GM18519 (cell line): ENCODE data around the gene CRACR2A.

Experiments
- ATAC-seq: cut with Tn5 transposase; IDR thresholded peaks from one replicate; pipeline ENCODE4 v1.9.1; 2021; ENCODE audit warnings: mild to moderate bottlenecking, moderate library complexity; ENCODE audit not compliant: unreplicated experiment, low FRiP score

CRACR2A gene

DNA sequence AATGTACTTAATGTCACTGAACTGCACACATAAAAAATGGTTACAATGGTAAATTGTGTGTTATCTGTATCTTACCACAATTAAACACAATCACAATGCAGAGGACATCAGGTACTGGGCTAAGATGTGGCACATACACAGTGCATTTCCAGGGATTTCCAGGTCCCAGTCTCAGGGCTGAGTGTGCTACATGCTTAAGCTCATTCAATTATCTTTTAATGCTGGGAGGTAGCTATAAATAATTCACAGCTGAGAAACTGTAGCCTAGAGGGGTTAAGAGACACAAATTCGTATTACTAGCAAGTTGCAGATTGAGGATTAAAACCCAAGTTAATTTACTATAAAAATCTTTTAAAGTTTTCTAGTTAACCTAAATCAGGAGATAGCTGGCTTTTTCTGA is 67.1 kb downstream of the CRACR2A start:
- no peak for ATAC-seq

DNA sequence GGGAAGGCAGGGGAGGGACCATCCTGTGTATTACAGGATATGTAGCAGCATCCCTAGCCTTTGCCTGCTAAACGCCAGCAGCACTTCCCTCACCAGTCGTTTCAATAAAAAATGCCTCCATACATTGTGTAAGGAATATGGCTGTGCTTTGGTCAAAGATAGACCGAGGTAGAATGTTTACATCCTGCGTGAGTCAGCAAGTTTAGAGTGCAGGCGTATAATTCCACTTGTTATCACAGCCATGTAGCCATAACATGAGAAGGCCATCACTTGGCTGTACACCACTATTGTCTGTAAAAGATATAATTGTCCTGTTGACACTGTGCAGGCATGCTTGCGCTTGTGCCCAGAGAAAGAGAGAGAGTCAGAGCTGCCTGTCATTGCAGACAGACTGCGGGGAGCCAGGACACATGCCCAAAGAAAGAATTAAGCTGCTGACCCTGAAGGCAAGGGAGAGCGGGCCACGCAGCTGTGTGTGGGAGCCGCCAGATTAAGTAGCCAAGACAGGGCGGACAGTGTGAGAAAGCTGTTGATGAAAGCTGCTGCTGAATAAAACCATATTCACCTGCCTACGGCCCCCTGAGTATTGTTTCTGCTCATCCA is 68.4 kb downstream of the CRACR2A start:
- no peak for ATAC-seq

DNA sequence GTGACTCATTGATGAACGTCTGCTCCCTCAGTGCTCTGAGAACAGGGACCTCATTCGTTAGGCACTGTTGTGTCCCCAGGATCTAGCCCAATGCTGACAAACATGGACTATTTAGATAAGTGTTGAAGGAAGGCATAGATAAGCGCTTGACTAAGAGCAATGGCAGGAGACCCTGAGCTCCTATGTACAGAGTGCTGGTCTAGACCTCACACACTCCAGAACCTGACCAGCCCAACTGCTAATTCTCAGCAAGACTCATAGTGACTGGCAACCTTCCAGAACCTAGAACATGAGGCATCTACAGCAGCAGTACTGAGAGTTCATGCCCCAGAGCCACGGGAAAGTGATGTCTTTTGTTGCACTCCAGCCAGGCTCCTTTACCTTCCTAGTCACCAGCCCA is 69.2 kb downstream of the CRACR2A start:
- no peak for ATAC-seq

DNA sequence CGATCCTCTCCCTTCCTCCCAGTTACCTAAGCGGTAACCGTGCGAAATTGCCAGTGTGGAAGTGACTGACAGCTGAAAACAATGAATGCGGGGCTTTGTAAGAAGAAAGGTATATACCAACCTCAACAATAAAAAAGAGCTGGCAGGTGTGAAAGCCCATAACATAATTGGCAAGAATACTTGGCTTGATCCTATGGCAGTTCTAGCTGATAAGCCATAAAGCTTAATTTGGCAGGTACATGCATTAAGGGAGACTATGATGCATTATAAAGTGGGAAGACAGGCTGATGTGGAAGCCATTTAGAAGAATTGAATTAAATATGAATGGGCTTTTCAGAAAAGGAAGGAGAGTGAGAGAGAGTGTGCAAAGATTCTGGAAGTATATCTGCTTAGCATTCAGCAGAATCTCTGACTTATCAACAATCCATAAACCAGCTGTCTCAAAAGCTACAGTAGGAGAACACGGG is 71.3 kb downstream of the CRACR2A start:
- ATAC-seq: no peak

DNA sequence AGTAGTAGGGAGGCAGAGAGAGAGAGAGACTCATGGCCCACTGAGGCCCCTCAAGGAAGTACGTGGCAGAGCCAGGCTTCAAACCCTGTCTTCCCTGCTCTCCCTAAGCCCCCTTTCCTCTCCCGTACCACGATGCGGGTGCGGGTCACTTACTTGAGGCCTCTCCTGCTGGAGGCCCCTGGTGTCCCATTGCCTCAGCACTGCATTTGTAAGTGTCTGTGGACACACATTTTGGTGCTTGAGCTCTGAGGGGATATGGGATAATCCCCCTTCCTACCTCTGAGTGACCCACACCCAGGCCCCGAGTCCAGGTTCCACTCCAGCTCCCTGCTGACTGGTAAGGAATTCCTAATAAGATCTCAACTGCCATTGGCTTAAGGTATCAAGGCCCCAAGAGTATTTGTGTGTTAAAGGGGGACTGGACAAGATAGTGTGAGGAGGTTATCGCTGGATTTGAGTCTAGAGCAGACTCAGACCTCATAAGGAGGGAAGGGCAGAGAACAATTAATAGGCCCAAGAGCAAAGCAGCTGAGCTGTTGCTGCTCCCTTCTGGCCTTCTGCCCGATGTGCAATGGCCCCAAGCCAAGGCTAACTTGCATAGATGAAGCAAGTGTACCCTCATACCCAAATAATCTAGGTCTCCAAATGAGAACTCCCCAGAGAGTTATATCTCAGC is 71.9 kb downstream of the CRACR2A start:
- no peak for ATAC-seq

DNA sequence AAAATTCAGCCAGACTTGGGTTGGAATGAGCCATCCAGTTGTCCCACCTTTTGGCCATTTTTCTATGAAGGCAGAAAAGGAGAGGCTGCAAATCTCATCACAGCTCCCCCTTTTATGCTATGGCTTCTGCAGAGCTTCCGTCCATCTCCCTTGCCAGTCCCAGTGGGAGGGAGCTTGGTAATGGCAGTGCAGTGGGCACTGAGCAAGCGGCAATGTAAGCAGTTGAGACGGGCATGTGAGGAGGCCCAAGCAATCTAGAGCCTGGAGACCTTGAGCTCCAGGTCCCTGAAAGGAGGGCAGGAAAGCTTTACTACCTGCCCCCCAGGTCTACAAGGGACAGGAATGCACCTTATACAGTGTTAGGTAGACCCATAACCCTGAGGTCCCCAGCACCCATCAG is 73.1 kb downstream of the CRACR2A start:
- ATAC-seq: no peak

DNA sequence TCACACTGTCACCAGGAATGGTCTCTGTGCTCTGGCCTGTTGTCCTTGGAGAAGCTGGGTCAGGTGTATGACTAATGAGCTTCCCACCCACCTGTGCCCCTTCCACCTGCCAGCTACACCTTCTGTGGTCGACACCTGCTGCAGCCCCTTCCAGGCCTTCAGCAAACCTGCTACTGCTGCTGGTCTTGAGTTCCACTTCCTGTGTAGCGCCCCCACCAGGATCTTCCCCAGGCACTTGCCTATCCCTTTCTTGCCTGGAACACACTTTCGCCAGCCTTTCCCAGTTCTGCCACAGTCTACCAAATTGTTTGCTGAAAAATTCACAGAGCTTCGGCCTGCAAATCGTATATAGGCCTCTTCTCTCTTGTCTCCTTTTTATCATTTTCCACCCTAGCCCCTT is 75.3 kb downstream of the CRACR2A start:
- no peak for ATAC-seq

DNA sequence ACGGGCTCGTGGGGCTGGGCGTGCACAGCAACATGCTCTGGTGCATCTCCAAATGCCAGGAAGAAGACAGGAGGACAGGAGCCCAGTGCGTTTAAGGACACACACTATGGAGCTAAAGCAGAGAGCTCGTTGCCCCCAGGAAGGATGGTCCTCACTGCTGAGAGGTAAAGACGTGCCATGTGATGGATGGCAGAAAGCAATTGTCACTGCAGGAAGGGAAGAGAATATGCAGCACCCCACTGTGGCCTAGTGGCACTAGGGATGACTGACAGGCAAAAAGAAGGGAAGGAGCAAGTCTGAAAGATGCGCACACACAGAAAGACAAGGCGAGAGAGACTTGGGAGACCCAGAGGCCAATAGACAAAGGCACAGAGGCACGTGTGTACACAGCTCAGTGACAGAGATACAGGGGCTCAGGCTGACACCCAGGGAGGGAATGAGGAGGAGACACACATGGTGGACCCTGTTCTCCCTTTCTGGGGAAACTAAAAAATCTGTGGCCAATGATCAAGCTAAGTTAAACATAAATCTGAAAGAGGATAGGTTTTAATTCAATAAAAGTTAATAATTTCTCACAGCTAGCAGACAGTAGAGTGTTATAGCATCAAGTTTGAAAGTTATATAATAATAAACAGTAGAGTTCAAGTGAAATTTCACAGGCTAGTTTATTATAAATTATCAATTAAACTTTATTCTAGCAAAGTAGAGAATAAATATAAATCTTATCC is 78.8 kb downstream of the CRACR2A start:
- no peak for ATAC-seq

DNA sequence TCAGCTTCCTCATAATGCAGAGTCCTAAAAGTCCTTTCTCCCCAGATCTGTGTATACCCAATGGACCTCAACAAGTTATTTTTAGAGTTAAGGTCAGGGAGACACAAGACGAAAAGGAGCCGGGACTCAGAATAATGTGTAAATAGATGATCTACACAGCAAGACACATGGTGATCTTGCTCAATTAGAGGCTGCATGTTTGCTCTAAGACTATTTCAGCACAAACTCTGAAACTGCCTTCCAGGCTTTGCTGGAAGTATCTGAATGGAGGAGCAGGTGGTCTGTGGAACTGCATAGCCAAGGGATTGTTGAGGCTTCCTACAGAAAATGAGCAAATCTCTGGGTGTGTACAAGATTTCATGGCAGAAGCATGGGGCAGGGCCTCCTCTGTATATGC is 80.8 kb downstream of the CRACR2A start:
- no peak for ATAC-seq

DNA sequence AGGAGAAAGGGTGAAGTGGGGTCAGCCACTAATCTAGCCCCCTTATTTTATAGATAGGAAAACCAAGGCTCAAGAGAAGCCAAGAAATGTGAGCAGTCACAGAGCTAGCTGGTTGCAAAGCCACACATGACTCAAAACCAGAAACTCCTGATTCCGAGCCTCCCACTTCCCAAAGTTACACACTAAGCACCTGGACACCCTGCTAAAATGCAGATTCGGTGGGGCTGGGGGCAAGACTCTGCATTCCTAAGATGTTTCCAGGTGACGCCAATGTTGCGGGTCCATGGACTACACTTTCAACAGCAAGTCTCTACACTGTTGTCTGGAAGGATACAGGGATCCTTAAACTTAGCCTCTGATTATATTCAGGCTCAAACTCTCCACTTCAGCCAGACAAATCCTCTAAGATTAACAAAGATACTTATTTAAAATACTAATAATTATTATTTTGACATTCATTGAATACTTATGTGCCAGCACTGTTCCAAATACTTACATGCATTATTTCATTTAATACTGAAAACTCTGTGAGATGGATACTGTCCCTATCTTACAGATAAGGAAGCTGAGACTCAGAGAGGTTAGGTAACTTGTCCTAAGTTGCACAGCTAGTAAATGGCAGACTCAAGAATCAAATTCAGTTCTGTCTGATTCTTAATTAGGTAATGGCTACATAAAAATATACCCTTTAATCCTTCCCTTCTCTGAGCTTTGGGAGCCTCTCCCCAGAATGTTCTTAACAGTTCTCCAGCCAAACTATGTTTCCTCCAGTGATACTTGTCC is 81.4 kb downstream of the CRACR2A start:
- ATAC-seq: no peak

DNA sequence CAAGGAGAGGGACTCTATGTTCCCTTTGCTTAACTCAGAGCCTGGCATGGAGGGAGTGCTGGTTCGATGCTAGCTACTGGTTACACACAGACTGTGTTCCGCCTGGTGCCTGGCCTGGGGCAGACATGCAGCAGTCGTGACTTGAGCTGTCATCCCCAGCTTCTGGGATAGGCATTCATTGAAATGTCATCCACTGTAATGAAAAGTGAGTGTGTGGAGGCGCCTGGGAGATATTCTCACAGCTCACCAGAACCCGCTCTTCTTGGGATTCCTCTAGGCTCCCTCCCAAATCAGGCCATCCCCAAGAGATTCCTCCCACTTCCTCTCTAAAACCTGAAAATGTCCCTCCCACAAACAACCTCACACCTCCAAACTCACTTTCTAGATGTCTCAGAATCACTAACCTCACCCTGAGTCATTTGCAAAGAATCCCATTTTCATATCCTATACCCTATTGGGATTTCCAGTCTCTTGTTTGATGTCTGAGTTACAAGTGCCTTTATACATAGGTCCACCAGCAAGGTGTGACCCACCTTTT is 82.8 kb downstream of the CRACR2A start:
- no peak for ATAC-seq

DNA sequence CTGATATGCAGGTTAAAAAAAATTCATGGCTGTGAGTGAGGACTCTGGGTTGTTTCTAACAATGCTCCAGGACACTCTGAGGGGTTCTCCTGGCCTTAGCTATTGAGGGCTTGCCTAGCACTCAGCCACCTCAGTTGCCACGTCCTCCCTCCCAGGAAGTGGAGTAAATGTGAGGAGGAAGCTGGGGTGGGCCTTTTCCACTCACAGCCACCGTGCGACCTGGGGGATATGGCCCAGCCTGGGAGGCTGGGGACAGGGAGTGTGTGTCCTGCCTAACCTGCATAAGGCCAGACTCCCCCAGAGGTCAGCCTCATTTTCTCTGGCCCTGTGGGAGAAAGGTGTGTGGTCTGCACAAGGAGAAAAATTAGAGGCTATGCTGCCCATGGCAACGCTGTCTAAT is 83.3 kb downstream of the CRACR2A start:
- ATAC-seq: no peak

DNA sequence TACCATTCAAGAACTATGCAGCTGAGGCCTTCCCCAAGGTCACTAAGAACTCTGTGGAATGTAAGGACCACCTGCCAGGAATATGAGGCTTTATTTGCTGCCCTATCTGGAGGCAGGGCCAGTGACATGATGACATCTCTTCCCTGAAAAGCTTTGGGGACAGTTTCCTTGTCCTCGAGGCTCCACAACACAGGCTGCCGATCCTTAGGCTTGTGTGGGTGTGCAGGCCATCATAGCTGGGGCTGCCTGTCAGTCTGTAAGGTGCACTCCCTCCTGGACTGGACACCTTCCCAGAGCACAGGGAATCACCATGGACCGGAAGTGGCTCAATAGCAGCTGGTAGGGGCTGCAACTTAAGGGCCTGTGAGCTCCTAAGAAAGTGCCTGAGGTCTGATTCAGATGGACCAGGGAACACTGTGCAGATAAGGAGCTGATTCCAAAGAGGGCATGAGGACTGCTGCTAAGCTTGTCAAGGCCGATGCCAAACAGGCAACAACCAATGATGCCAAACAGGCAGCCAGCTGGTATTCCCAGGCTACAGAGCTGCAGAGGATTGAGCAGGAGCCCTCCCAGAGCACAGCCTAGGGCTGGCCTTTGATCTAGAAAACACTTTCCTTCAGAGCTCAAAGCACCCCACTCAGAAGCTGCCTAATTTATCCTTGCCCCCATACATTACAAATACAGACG is 84.3 kb downstream of the CRACR2A start:
- no peak for ATAC-seq

DNA sequence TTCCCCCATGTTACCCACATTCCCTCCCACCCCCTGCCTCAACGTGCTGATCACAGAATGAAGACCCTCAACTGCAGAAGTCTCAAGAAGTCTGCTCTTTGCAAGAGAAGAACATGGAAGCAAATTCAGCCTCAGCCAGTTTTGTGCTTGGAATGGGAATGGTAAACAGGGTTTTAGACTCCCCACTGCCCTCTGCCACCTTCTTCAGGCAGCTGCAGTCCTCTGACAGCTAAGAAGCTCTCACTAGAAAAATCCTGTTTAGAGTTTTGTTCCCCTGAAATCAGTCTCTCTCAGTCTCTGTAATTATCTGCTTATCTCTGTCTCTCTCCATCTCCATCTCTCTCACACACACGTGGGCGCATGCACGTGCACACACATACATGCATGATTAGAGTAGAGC is 85.4 kb downstream of the CRACR2A start:
- no peak for ATAC-seq

DNA sequence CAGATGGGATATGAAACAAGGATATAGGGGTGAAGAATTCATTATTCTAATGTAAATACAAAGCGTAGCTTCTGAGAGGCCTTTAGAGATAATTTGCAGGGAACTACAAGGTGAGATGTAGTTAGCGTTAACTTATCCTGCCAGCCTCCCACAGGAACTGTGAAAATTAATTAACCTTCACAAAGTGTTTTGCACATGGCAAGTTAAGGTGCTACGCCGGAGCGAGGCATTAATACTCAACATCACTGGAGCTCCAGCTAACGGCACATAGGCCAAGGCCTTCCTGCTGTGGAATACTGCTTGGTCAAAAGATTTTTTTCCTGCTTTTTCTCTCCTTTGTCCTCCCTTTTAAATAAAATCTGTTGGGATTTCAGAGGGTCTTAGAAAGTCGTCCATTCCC is 86.5 kb downstream of the CRACR2A start:
- no peak for ATAC-seq

DNA sequence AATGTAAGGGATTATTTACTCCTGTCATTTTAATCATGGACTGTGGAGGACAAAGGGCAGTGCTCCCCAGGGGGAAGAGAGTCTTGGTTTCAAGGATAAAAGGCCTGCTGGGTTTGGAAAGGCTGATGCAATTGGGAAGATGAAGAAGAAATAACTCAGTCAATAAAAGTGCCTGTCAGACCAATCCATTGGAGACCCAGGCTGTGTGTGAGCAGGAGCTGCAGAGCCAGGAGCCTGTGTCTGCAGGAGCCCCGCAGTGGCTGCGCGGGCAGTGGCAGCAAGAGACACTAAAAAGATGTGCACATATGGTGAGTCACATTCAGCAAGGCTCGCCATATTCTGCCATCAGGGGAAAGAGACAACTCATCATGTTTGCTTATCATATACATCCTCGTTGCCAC is 90.4 kb downstream of the CRACR2A start:
- no peak for ATAC-seq

DNA sequence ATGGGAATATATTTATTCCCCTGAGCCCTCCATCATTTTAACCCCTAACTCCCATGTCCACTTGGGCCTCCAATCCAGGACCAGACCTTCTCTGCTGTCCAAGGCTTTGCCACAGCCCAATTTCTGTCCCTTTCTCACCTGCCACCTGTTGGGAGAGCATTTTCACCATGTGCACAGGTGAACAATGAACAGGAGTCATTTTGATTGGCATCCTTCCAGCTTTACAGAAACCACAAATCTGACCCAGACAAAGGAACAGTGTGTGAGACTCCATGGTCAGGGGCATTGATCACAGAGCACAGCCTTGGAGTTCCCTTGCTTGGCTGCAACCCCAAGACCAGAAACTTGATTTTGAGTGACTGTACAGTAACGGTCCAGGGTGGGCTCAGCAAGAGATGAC is 91.9 kb downstream of the CRACR2A start:
- ATAC-seq: no peak

DNA sequence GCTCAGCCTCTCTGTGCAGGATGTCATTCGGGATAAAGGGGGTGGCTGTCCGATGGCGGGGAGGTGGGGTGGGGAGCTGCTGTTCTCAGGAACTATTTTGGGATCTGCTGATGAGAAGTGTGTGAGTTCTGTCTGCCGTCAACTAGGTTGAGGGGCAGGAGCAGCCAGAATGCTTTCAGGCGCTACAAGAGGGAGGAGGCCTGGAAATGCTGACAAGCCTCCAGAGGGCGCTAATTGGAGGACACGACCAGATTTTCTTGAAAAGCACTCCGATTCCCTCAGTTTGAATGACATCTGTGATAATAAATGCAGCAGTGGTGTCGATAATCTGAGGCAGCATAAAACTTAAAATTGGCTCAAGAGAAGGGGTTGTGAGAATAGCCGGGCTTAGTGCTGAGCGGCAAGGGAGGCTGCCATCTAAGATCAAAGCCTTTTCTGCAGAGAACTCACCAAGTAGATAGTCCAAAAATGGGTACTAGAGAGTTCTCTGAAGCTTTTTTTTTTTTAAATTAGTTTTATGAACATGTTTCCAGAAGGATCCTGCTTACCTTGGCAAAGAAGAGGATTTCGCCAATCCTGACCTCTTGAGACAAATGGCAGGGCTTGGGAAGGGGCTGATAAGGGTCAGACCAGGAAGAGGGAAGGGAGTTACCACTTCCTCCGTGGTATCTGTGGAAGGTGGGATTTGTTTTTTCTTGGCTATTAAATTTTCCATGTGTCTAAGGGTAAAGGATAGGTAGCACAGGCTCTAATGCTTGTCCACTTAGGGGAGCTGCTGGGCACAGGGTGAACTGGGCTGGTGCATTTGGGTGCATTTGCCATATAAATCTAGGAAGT is 94.4 kb downstream of the CRACR2A start:
- ATAC-seq: no peak

DNA sequence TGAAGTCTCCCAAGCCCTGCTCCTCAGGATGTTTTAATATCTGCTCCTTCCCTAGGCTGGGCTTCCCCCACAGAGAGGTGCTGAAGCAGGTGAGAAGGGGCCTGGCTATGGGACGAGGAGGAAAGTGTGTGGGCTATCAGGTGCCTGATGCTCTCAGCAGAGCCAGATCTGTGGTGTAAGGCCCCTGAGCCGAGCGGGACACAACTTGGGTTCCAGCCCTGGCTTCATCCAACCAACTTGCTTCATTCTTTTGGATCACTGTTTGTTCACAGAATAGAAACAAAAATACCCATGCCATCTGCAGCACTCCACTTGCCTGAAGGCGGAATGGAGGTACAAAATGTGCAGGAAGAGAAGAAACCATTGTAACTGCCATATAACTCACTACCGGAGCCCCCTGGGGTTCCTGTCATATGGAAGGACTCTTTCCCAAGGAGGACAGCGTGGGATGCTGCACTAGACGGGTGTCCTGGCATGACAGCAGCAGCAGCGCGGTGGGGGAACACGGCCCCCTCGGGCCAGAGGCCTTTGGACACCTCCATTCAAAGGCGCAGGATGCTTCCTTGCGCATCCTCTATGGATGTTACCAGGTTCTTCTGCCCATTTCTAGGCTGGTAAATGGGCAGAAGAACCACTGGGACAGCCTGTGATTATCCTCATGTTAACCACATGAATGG is 95.8 kb downstream of the CRACR2A start:
- ATAC-seq: no peak
